Anterior cingulate cortex (tissue), 58 donors: ENCODE measurements around the gene BCL7A.

ENCODE experiments used
- DNase-seq, 58 donors: peaks; one replicate each; lab custom pipeline; 2025; lab: John Stamatoyannopoulos, UW

The BCL7A gene

DNA sequence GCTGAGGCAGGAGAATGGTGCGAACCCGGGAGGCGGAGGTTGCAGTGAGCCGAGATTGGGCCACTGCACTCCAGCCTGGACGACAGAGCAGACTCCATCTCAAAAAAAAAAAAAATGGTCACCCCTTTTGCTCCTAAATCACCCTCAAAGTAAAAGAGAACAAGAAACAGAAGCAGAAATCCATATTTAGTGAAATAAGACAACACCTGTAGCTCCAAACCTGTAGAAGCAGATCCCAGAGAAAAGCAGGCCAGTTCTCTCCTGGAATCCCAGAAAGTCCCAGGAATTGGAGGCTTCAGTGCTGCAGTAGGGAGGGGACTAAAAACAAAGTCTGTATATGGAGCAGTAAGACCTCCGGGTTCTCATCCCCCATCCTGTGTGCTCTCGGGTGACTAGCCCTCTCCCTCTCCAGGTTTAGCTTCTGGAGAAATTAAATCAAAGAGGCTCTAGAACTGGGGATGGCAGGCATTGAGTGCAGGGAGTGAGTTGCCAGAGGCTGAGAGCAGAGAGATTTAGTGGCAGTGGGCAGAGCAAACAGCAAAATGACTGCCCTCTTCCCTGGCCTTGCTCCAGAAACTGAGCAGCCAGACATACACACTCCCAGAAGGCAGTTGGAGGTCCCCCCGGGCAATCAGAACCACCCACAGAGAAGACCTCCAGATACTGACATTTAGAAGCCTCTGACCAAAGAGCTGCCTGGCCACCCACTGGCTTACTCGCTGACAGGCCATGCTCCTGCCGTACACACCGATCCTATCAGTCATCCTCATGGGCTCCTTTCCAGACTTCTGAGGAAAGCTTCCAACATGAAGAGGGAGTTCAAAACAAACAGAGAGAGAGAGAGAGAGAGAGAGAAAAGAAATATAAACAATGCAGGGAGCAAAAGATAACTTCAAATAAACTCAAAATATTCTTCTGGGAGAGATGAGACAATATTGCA lies 50.6 kb downstream of the BCL7A start:
- peak in 1 of 58 donors; percentile 43 for DNase-seq

- no peak for DNase-seq
Observed at GRCh38 chr12:122073815-122074214, 52.1 kb downstream of the BCL7A start.

DNA sequence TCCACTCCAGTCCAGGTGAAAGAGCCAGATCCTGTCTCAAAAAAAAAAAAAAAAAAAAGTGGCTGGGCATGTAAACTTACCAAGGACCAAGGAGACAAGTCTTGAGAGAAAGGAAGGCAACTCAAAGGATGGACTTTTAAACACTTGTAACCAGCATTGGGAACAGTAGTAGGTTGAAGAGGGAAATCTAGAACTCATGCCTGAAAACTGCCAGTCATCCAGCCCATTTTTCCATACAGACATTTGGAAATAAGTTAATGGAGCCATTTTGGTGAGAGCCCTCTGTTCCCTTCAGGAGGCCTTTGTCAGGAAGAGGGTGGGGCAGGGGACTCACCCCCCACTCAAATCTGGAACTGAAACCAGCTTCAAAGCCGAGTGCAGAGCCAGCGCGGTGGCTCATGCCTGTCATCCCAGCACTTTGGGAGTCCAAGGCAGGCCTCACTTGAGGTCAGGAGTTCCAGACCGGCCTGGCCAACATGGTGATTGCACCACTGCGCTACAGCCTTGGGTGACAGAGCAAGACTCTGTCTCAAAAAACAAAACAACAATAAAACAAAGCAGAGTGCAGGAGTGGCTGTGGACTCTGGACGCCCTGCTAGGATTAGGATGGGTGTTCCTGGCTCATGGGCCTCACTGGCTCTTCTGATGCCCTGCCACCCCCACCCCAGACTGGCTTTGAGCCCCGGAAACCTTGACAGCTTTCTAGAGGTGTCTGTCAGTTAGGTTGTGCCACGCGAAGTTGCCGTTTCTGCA lies 55.2 kb downstream of the BCL7A start:
- no peak for DNase-seq

DNA sequence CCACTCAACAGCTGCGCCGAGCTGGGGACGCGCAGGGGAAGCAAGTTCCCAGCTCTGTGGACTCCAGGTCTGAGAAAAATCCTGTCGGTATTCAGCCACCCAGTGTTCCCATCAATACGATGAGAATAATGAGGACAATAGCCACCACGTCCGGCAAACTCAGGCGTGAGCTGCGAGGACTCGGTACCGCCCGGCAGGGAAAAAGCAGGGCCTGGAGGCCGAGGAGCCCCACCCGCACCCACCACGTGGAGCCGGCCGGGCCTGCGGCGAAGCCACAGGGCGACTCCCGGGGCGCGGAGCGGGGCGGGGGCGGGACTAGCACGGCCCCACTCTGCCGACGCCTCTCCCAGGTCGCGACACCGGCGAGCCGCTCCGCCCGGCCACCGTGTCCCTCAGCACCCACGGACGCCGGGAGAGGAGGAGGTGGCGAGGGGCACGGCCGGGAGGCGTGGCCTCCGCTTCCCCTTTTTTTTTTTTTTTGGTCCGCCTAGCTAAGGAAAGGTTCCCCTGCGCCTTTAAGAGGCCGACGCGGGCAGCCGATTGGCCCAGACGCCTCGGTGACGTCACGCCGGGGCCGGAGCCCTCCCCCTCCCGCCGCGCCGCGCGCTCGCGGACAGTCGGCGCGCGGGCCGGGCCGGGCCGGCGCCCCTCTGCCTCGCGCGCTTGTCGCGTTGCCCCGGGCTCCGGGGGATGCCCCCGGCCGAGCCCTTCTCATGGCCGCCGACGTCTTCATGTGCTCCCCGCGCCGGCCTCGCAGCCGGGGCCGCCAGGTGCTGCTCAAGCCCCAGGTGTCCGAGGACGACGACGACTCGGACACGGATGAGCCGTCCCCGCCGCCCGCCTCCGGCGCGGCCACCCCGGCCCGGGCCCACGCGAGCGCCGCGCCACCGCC lies 56.7 kb downstream of the BCL7A start, which contains the start of gene MLXIP:
Gene MLXIP, plus strand, starts transcription at position 616 of the 892 bp plus-strand sequence. Its CDS starts 98 bp downstream, at position 714.
- peak; percentile 13 to 94 (median 87) for DNase-seq

DNA sequence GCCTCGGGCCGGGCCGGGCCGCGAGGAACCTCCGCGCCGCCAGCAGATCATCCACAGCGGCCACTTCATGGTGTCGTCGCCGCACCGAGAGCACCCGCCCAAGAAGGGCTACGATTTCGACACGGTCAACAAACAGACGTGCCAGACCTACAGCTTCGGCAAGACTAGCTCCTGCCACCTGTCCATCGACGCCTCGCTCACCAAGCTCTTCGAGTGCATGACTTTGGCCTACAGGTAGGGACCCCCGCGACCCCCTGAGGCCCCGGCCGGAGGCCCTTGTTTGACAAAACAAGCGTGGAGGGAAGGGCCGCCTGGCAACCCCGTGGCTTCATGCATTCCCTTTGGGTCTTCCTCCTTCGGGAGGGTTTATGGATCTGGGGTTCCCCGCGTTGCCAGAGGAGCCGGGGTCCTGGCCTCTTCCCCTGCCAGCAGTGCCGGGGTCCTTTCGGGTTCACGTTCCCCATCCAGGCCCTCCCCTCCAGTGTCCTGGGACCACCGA lies 57.4 kb downstream of the BCL7A start:
- peak in 12 of 58 donors; percentile 17 to 68 (median 36) for DNase-seq

DNA sequence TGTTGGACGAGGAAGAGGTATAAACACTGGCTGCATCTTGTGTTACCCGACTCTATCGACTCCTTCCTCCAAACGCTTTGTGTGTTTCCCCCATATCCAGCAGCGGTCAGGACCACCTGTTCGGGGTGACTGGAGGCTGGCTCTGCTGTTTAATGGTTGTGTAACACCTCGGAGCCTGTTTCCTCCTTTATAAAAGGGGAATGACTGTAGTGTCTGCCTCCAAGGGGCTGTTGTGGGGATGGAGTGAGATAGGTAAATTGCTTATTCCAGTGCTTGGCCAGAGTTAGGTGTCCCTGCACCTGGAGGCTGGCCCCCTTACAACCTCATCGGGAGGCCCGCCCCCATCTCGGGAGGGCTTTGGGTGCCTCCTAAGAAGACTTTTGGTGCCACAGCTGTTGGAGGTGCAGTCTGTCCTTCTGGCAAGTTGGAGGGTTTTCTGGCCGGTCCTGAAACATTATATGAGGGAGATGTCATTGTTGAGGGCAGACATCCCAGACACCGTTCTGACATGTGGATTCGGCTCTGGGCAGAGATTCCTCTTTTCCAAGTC lies 57.9 kb downstream of the BCL7A start:
- no peak for DNase-seq

DNA sequence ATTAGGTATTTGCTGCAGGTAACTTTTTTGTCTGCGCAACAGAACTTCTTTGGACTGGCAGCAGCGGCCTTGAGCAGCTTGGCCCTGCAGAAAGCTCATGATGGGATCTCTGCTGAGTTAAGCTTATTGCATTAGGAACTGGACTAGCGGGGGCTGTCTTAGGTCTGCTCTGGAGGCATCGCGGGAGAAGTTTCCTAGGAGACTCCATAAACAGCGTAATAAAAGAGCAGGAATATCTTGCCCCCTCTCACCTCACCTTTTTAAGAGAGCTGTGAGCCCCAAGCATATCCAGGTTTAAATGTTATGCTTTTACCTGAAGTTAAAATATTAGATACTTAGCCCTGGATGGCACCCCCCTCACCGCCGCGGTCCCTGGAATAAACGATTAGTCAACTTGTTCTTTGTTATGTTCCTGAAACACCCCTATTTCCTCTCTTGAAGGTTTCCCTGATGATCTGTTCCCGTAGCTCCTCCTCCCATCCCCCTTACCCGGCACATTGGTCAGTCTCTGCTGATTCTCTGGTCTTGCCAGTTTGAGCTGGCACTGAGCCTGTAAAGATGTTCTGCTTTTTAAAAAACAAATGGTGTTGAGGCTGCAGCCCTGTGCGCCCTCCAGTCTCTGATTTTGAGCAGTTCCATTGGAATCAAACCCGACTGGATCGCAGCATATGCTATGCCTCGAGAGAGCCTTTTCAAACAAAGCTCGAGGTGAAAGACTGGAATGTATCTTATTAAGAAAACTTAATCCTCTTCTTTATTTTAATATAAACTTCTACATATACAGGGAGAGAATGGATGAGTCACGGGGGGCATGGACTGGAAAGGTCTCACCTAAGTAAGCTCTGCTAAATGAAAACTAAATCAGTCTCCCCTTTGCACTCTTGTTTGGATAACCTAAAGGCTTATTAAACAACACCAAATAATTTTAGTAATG lies 58.7 kb downstream of the BCL7A start:
- DNase-seq, result peak in 37 of 58 donors; percentile 11 to 65 (median 26)

- DNase-seq, result peak in 7 of 58 donors; percentile 10 to 44 (median 14)
Observed at GRCh38 chr12:122081083-122081696, 59.5 kb downstream of the BCL7A start.

DNA sequence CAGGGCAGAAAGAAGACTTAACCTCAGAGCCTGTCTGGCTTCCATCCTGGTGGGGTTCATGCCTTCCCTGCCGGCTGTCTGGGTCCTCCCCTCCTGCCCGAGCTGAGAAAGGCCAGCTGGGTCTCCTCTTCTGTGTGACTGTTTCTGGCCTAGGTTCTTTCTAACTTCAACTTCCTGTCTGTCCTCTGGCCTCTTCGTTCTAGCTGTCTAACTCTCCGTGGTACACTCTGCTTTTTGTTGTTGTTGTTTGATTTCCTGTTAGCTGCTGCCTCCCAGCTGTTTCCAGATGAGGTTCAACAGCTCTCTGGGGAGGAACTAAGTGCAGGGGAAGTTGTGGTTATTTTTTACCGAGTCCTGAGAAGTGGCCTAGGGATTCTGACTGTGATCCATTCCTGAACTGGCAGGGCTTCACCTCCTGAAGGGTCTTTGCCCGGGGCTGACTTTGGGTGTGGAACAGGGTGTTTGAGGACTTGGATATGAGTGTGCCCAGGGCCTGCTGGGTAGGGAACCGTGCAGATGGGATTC lies 60.1 kb downstream of the BCL7A start:
- DNase-seq, result peak in 4 of 58 donors; percentile 19 to 53 (median 34)

DNA sequence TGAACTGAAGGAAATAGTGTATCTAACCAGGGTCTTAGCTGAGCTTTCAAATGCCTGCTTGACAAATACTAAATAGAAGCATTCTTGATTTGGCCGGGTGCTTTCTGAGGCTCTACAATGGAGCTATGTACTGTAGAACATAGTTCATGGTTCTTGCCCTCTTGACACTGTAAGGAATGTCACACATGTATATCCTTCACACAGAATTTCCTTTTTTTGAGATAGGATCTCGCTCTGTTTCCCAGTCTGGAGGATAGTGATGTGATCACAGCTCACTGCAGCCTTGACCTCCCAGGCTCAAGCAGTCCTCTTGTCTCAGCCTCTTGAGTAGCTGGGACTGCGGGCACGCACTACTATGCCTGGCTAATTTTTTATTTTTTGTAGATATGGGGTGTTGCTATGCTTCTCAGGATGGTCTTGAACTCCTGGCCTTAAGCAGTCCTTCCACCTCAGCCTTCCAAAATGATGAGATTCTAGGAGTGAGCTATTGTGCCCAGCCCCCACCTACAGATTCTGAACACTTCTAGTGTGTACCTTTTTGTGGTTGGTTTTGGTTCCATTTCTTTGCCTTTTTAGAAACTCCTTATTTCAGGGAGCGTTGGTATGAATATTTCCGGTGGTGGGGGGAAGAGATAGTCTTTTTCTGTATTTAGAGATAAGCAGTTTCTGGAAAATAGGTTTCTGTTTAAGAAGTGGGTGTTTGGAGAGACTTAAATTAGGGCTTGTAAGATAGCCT lies 61.1 kb downstream of the BCL7A start:
- DNase-seq, result no peak

DNA sequence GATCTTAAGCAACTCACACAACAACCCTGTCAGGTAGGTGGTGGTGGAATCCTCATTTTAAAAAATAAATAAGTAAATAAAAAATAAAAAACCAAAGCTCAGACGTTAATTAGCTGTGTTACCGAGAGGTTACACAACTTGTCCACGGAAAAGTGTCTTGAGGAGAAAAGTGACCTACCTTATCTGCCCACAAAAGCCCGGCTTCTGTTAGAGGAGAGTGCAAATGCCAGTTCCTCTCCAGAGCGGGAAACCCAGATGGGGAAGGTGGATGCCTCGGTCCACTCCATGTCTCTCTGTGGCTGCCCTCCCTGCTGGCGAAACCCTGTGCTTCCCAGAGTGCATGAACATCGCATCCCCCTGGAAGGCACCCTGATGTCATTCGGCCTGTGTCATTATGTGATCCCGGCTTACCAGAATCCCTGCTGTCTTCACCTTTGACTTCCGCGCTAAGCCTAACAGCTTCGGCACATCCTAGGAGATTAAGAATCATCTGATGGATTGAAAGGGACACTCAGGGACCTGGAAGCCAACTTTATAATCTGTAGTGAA lies 63.2 kb downstream of the BCL7A start:
- no peak for DNase-seq

- DNase-seq, result no peak
Observed at GRCh38 chr12:122085591-122085990, 63.9 kb downstream of the BCL7A start.

DNA sequence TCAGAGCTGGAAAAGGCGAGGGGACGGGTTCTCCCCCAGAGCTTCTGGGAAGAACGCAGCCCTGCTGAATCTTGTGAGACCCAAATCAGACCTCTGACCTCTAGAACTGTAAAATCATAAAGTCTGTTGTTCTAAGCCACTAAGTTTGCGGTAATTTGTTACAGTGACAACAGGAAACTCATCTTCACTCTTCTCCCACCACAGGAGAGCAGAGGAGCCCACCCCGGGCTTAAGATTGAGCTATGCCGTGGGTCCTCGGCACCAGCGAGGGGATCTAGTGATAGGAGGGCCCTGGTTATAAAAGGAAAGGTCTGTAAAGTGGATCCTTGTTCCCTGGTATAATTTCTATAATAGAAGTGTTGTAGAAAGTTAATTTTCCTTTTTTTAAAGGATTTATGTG lies 64.4 kb downstream of the BCL7A start:
- no peak for DNase-seq

DNA sequence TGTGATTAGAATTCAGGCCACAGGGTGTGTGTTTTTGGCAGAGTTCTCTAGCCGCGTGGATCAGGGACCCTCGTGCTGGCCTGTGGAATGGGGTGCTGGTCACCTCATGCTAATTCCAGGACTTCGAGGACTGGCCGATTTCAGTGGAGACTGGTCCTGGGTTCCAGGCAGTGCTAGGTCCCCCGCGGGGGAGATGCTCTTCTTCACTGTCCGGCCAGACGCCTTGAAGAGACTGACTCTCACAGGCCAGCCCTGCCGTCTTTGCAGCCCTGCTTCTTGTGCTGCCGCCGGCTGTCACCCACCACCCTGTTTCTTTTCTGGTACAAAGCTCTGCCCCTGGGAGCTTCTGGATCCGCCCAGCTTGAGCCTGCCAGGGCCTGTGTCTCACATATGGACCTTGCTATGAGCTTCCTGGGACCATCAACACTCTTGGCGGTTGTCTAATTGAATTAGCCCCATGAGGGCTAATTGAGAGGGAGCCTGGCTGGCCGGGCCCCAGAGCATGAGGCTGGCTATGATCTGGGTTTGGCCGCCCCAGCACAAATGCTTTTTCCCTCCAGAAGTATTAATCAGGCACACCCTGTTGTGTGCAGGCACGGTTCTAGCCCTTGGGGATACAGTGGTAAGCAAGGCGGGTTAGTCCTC lies 65.1 kb downstream of the BCL7A start:
- DNase-seq, result no peak

GRCh38 chr12:122087431-122088178 lies 65.9 kb downstream of the BCL7A start:
- DNase-seq, result no peak
